PFSK-1 (cell line): ENCODE measurements around the gene RBM44.

Experiments used
- POLR2AphosphoS5 ChIP-seq: IDR thresholded peaks from 2 replicates; pipeline ENCODE4 v1.6.1; 2012; ENCODE audit warnings: low read depth, mild to moderate bottlenecking, control low read depth, low read length, moderate library complexity
- SIN3A ChIP-seq: IDR thresholded peaks from 2 replicates; pipeline ENCODE4 v1.6.1; 2012; ENCODE audit warnings: mild to moderate bottlenecking, low read length, moderate library complexity, borderline replicate concordance; ENCODE audit not compliant: insufficient read depth
- TAF1 ChIP-seq: IDR thresholded peaks from 2 replicates; pipeline ENCODE4 v1.6.1; 2012; ENCODE audit warnings: low read length, control low read depth, borderline replicate concordance; ENCODE audit not compliant: insufficient read depth
- TF ChIP-seq, protein P1 (sequence below), 2 experiments: IDR thresholded peaks; 2 replicates each; pipeline versions ENCODE4 v1.6.1 to v1.8.0; 2011 to 2012; ENCODE audit warnings: low read depth in 2 of 2, low read length in 2 of 2, control low read depth in 1 of 2, inconsistent platforms in 1 of 2, mild to moderate bottlenecking in 1 of 2, moderate library complexity in 1 of 2; ENCODE audit not compliant: insufficient read depth in 1 of 2

DNA sequence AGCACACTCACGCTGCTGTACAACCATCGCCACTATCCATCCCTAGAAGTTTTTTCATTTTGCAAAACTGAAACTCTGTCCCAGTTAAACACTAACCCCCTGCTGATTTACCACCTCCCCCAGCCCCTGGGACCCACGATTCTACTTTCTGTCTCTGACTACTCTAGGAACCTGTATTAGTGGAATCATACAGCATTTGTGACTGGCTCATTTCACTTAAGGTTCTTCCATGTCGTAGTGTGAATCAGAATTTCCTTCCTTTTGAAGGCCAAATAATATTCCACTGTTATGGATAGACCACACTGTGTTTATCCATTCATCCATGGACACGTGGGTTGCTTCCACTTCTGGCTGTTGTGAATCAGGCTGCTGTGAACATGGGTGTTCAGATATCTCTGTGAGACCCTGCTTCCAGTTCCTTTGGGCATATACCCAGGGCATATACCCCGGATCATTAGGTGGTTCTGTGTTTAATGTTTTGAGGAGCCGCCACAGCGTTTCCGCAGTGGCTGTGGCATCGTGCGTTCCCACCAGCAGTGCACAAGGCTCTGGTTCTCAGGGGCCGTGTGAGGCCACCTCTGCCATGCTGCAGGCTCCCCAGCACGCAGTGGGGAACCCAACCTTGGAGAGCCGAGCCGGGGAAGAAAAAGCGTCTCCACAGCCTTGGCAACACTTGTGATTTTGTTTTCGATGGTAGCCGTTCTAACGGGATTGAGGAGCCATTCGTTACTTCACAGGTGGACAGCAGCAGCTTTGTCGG, 70.9 kb downstream of the RBM44 start:
- TF ChIP-seq TAF1 (no peak), POLR2AphosphoS5 (no peak), SIN3A (no peak)
- TF ChIP-seq, protein P1, sequence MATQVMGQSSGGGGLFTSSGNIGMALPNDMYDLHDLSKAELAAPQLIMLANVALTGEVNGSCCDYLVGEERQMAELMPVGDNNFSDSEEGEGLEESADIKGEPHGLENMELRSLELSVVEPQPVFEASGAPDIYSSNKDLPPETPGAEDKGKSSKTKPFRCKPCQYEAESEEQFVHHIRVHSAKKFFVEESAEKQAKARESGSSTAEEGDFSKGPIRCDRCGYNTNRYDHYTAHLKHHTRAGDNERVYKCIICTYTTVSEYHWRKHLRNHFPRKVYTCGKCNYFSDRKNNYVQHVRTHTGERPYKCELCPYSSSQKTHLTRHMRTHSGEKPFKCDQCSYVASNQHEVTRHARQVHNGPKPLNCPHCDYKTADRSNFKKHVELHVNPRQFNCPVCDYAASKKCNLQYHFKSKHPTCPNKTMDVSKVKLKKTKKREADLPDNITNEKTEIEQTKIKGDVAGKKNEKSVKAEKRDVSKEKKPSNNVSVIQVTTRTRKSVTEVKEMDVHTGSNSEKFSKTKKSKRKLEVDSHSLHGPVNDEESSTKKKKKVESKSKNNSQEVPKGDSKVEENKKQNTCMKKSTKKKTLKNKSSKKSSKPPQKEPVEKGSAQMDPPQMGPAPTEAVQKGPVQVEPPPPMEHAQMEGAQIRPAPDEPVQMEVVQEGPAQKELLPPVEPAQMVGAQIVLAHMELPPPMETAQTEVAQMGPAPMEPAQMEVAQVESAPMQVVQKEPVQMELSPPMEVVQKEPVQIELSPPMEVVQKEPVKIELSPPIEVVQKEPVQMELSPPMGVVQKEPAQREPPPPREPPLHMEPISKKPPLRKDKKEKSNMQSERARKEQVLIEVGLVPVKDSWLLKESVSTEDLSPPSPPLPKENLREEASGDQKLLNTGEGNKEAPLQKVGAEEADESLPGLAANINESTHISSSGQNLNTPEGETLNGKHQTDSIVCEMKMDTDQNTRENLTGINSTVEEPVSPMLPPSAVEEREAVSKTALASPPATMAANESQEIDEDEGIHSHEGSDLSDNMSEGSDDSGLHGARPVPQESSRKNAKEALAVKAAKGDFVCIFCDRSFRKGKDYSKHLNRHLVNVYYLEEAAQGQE (IDR thresholded peaks at IDR 0.05; ENCODE audit: insufficient read depth in 1 of 2, low read depth in 2 of 2, low read length in 2 of 2): no peak
